Epithelial cell of prostate (primary cell): ENCODE data around the gene TCOF1.

Source experiments
- DNase-seq: peaks from one replicate; pipeline ENCODE4 v3.0.0-alpha.2; 2011; ENCODE audit warnings: low read depth, low spot score
- H3K27ac ChIP-seq: fragments of 450-650 bp; 2 replicates; pipeline ENCODE4 v1.5.1; 2017; ENCODE audit warnings: mild to moderate bottlenecking

Gene TCOF1

DNA sequence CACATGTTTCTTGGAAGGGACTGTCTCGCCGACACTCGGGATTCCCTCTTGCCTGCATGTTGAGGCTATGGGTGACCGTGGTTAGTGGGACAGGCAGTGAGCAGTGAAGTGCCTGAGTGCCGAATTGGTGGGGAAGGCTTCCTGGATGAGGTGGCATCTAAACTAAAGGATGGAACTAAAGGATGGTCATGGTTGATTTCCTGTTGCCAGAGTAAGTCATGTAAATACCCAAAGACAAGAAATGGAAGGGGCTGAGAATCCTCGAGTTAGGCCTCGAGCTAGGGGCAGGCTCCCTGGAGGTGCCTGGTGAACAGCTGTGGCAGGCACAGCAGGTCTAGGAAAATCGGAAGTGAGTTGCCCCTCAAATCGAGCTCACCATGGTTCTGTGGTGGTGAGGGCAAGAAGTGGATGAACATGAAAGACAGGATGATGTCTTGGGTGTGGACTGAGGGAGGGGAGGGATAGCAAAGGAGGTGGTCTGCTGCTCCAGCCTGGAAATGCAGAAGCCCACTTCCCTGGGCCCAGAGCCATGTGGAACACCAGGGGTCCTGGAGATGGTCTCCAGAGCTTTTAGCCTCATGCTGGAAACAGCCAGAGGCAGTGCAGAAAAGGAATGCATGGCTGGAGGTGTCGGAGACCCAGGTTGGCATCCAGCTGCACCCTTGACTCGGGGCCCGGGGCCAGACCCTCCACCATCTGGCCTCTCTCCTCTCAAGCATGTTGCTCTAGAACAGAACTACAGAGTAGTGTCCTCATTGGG lies 43.0 kb downstream of the TCOF1 start:
- H3K27ac ChIP-seq = no peak overlapping the region
- no peak for DNase-seq

DNA sequence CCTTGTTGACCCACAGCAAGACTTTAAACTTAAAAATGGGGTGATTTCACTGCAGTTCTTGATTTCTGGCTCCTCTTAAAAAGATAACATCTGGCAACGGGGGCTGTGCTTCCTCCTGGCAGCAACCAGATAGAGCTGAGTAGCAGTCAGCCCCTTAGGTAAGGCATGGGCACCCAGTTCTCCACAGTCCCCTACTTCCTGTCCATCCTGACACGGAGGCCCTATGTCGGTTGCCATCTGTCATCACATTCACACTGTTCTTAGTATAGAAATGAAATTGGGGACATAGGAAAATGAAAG lies 43.5 kb downstream of the TCOF1 start:
- H3K27ac ChIP-seq = no peak overlapping the region
- no peak for DNase-seq

DNA sequence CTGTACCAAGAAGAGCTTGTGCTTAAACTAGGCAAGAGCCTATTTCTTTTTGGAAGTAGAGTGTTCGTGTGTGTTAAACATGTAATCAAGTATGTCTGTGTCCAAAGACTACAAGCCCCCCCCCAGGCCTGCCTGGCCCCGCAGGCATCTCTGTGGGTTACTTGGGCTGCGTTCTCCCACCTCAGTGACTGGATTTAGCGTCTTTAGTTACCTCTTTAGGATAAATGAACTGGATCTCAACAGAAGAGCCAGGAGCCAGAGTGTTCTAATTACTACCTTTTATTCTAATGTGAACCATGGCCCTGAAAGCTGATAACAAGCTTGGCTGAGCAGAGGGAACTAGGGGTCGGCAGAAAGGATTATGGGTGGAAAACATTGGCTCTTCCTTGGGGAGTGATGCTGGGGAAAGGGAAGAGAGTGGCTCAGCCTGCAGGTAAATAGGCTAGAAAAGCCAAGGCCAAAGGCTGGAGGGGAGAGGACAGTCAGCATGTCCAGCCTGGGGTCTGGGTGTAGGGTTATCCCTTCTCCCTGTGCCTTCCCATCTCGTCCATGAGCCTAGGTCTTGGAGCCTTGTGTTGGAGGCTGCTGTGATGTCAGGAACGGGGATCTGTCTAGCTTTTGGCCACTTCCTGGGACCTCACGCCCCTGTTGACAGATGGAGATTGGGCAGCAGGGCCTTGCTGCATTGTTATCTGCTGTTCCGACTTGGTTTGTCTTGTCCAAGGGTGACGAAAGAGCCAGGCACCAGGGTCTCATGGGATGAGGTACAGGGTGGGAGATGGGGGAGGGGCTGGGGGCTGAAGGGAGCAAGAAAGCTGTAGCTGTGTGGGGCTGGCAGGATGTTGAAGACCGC lies 44.1 kb downstream of the TCOF1 start:
- H3K27ac ChIP-seq = no peak overlapping the region
- no peak for DNase-seq

DNA sequence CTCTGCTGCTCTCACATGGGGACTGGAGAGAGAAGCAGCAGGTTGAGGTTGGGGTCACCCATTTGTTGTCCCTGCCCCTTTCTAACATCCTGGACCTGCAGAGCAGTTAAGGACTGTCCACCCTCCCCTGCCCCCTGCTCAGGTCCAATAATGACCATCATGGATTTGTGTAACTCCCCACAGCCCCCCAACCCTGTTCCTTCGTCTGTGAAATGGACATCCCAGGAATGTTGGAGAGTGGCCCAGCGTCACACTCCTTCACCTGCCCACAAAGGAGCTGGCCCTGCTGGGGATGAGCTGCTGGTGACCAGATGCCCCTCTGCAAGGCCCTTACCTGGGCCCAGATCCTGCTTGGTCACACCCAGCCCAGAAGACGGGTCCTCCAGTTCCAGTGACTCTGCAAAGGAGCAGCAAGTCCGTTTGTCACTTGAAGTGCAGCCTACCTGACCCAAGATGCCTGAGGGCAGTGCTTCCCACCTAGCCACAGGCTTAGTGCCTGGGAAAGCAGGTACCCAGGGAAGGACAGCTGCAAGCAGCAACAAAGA lies 44.8 kb downstream of the TCOF1 start:
- DNase-seq = no peak
- H3K27ac ChIP-seq = no peak overlapping the region

DNA sequence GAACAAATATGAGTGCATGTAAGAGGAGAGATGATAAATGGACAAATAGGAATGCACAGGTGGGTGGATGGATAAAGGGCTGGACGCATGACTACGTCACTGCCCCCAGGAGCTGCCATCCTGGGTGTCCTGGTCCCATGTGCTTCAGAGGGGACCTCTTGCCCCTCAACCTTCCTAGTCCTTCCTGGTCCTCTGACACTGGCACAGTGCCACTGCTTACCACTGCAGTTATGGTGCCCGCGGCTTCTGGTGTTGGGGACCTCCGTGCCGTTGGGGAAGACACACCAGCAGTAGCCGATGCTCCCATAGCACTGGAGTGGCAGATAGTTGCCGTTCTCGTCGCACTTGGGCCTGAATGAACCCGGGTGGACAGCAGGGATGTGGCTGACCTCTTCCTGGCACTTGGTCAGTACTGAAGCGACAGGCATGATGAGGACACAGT lies 45.4 kb downstream of the TCOF1 start:
- DNase-seq = no peak
- no peak overlapping the region for H3K27ac ChIP-seq

DNA sequence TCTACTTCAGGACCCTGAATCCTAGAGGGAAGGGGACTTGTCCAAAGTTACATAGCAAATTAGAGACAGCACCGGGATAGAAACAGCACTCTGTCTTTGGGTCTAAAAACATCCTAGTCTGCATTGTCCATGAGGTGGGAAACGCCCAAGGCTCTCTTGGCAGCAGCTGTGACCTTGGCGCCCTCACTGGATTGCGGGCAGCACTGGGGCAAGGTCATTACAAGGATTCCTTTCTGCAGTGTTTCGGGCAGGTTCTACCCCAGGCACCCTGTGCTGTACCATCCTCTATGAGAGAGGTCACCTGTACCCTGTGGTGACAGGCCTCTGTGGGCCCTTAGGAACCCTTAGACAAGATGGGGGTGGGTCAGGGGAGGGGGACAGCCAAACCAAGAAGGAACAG lies 46.6 kb downstream of the TCOF1 start:
- no peak overlapping the region for H3K27ac ChIP-seq
- DNase-seq = no peak

DNA sequence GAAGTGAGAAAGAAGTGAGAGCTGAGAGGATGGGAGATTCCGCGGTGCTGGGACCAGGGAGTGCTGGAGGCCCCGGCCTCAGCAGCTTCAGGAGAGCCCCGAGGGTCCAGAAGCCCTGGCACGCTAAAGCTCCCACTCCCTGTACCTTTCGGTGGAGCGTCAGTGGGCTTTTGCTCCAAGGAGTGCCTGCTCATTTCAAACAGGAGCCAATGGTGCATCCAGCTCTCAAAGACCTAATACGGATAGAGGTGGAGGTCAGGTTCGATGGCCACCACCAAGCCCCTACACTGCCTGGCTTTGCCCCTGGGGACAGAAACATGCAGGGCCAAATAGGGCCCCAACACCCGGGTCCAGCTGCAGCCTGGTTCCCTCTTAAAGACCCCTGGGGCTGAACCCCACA lies 47.0 kb downstream of the TCOF1 start:
- no peak overlapping the region for H3K27ac ChIP-seq
- DNase-seq = no peak

DNA sequence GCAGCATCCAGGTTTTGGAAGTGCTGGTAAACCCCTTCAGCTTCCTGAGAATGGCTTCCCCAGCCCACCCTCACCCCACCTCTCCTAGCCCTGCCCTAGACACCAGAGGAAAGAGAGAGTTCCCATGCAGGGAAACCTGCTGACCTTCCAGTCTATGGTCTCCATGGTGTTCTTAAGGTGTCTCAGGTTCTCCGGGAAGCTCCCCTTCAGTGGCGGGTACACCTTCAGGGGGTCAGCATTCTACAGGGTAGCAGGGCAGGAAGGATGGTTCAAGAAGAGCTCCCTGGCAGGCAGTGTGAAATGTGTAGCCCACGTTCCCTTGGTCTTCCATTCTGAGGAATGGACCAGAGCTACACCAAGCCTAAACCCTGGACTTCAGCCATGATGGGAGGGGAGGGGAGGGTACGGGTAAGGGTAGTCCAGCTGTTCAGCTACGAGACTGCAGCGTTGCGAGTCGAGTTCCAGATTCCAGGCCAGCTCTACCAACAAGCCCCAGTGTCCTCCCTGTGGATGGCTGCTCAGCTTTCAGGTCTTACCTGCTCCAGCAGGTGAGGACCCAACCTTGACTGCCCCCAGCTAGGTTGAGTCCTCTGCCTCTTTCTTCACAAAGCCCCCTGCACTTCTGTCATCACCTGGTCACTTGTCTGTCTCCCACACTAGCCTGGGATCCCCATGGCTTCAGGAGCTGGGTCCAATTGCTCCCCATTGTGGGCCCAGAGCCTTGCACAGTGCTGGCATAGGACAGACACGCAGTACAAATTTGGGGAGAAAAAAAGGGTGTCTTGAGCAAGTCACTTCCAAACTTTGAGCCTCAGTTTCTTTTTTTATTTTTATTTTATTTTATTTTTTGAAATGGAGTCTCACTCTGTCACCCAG lies 47.7 kb downstream of the TCOF1 start:
- no peak for DNase-seq
- H3K27ac ChIP-seq = no peak overlapping the region

DNA sequence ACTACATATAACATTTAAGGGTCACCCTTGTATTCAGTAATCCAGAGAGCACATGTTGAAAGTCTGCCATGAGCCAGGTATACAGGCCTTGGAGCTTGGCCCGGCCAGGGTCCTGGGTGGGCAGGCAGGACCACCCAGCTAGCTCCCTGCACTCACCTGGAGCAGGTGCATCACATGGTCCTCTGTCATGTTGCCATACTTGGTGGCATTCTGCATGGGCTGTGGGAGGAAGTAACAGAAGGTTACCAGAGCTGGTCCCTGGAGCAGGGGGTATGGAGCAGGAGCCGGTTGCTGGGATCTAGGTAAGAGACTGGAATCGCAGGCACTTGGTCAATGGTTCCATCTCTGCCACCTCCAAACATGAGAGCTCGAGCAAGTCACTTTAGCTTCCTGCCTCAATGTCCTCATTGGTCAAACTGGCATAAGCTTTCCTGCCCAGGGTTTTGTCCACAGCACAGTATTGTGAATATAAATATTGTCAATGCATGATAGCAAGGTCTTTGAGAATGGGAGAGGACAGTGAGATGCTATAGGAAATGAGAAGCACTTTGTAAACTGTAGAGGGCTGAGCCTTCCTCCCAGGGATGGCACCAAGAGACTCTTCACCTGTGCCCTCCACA lies 48.7 kb downstream of the TCOF1 start:
- DNase-seq = no peak
- no peak overlapping the region for H3K27ac ChIP-seq

DNA sequence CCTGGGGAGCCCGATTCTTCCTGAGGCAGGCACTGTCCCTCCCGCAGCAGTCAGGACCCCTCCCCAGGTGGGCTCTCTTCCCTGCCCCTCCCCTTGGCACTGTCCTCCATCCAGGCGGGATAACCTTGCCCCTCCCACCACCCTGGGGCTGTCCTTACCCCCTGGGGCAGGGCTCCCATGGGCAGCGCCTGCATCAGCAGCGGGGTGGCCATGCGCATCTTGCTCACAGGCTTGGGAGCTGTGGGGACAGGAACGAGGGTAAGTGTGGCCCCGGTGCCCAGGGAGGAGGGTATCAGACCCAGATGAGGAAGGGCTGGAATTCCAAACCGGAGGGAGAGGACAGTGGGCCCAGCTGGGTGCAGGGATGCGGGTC lies 49.2 kb downstream of the TCOF1 start:
- H3K27ac ChIP-seq = no peak overlapping the region

DNA sequence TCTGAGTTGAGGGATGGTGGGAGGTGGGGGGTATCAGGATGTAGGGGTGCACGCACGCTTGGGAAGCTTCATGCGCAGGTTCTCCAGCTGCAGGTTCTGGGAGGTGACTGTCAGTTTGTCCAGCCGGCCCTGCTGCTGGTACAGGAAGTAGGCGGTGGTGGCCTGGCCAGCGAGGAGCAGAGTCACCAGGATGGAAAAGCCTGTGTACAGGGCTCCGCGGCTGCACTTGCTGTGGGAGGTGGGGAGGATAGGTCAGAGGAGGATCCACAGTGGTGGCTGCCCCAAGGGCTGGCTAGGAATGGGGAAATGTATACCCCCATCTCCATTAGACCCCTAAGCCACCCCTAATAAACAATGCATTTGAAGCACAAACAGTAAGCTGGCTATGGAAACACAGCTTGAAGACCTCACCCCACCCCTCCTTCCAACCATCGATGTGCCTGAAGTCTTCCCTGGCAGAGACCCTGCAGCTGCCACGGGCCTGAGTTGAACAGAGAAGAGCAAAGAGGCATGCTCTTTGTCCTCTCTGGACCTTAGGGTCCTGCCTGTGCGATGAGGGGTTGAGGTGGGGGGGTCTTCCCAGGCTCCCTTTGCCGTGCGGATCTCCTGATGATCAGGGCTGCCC lies 49.7 kb downstream of the TCOF1 start:
- H3K27ac ChIP-seq = no peak overlapping the region
- no peak for DNase-seq

More for the DNA sequence above, 49.2 kb downstream of the TCOF1 start:
- no peak for DNase-seq

DNA sequence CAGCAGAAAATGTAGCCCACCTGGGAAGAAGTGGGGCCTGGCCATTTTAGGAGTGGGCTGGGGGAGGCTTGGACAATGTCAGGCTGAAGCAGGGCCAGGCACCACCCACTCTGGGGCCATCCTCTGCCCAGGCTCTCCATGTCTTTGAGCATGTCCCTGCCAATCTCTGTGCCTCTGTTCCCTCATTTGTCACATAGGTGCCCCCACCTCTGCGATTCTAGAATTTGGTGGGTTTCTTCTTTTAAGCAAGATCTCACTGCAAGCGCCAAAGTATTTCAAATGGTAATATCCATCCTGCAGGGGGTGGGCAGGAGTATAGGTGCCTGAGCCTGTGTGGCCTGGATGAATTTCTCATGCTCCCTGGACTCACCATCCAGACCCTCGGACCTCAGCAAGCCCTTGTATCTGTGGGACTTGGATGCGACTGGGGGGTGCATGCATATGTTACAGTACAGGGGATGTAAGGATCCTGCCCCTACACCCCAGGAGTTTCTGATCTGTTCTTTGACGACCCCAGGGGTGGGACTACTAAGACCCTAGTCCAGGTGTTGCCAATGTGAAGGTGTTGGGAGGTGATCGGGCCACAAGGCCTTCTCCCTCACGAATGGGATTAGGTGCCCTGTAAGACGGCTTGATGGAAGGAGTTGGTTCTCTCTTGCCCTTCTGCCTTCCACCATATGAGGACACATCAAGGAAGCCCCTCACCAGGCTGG lies 50.9 kb downstream of the TCOF1 start:
- H3K27ac ChIP-seq = no peak overlapping the region
- no peak for DNase-seq

DNA sequence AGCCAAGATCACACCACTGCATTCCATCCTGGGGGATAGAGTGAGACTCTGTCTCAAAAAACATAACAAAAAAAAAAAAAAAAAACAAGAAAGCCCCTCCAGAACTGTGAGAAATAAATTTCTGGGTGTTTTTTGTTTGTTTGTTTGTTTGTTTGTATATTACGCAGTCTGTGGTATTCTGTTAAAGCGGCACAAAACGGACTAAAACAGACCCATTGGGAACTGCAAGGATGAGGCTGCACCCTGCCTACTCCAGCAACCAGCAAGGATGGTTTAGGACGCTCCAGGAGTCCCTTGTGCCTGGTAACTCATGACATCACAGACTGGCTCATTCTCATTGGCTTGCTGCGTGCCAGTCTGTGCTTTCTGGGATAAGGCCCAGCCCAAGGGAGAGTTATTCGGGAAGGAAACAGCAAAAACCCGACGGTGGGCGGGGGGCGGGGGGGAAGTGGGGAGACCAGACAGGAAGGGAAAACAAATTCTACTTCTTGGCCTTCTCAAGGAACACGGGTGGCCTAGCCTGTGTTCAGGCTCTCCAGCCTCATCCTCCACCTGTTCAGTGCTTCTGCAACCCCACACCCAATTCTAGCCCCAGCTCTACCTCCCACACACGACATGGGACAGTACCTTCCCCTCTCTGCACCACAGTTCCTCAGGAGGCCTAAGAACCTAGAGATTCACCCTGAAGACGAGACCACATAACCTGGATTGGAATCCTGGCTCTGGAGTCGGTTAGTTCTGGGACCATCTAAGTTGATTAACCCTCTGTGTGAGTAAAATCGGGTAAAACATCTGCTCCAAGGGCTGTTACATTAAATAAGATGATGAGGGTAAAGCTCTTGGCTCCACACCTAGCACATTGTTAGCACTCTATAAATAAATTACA lies 52.4 kb downstream of the TCOF1 start:
- peak; percentile 46 for DNase-seq
- no peak overlapping the region for H3K27ac ChIP-seq

DNA sequence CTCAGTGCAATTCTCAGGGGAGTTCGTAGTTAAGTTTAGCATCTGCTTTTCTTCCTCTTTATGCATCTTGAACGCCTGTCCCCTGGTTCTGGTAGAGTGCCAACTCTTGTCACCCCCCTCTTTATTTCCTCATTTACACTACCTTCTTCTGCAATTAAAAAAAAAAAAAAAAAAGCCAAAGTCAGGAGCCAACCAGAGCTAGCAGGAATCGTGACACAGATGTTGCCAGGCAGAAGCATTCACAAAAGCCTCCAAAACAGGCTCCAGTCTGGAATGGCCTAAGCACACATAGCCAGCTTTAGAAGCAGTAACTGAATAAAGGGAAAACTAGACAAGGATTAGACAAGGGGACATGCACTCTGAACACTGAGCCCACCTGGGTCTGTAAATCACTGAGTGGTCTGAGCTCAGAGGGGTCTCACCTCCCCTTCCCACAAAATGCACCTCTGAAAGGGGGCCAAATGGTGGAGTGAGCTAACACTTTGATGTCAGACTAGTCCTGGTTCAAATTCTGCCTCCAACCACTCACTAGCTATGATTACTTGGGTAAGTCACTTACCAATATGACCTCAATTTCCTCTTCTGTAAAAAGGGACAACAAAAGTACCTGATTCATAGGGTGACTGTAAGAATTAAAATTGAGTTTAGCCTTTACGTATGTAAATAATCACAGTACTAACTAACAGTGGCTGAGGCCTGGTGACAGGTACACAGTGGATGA lies 53.2 kb downstream of the TCOF1 start:
- no peak overlapping the region for H3K27ac ChIP-seq
- no peak for DNase-seq

DNA sequence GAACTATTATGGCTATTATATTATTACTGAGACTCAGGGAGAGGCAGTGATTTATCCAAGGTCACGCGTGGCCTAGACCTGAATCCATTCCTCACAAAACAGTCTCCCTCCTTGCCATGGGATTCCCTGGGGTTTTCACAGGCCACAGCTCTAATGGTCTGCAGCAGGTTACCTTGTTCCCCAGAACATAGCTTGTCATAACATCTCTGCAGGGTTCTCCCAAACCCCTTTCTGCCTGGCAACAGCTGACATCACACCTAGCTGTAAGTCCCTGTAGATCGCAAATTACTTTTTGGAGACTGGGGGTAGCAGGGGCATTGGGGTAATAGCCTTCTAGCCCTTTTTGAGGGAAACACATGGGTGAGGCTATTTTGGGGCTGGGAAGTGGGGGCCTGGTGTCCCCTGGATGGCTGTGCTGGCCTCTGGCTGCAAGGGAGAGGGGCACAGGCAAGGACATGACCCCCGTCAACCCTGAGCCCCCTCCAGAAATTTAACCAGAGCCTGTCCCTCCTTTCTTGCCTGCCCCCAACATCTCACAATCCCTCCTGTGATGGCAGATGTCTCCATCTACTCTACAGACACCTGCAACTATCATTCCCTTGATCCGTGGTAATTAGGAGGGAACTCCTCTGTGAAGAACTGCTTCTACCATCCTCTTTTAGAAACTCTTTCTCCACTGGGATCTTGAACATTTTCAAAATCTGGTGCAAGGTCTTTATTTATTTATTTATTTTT lies 53.9 kb downstream of the TCOF1 start:
- H3K27ac ChIP-seq = no peak overlapping the region

DNA sequence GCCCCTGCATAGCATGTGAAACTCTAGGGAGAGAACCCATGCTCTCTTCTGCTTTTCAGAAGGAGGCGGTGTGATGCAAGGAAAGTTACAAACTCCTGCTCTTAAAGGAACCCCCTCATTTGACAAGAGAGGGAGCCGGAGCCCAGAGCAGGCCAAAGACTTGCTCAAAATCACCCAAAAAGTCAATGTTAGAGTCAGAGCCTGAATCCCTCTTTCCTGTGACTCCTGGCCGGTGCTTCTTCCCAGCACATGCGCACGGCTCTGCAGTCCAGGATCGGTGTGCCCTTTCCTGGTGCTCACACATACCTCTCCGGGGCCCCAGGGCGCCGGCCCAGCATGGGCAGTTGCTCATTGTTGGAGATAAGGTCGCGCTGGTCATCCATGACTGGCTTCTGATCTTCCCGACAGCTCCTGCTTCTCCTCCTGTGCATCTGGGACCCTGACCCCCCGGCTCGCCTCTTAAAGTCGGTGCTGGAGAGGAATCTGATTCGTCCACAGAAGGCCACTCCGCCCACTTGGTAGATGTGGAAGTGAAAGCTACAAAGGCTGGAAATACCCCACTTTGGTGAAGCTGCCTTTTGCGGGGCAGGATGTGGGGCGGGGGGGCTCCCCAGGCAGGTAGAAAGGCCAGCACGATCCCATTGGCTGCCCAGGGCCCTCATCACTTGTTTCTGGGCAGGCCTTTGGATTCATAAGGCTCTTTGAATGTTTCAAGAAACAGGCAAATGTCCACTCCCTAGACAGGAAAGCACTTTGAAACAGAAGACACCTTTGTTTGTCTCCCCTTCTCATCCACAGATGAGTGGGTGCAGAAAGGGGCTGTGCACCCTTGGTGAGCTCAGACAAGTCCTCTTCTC lies 55.0 kb downstream of the TCOF1 start, which contains the start of gene CD74:
CD74 (minus strand) TSS at position 592 of the 857 bp plus-strand sequence; CDS start at position 431, 161 bp downstream.
- peak within 1 kb of the TSS; percentile 27 for H3K27ac ChIP-seq
- no peak for DNase-seq

More for the DNA sequence above, 53.9 kb downstream of the TCOF1 start:
- DNase-seq = no peak
